Glutamatergic neuron (in vitro differentiated cells): Measurements from ENCODE around the gene KLHL8. TPM values are rescaled to one million over a fixed set of nuclear protein-coding genes. Genes with fewer than 3 reads are reported as not detected.

Experiments
- DNase-seq: peaks from one replicate; pipeline ENCODE4 v3.0.0; 2022
- H3K27ac Mint-ChIP-seq: one replicate; pipeline ENCODE4 v1.8.0; 2020; ENCODE audit warnings: mild to moderate bottlenecking, mixed read lengths, inconsistent platforms; ENCODE audit not compliant: unreplicated experiment
- H3K27me3 Mint-ChIP-seq: one replicate; pipeline ENCODE4 v1.8.0; 2020; ENCODE audit warnings: mild to moderate bottlenecking, moderate library complexity, mixed read lengths, inconsistent platforms; ENCODE audit not compliant: unreplicated experiment
- H3K36me3 Mint-ChIP-seq: one replicate; pipeline ENCODE4 v1.8.0; 2020; ENCODE audit warnings: mild to moderate bottlenecking, mixed read lengths, inconsistent platforms; ENCODE audit not compliant: unreplicated experiment
- H3K4me1 Mint-ChIP-seq: one replicate; pipeline ENCODE4 v1.8.0; 2020; ENCODE audit warnings: mild to moderate bottlenecking, low read depth, mixed read lengths, inconsistent platforms; ENCODE audit not compliant: unreplicated experiment
- H3K4me3 Mint-ChIP-seq: one replicate; pipeline ENCODE4 v1.8.0; 2020; ENCODE audit warnings: mild to moderate bottlenecking, mixed read lengths, inconsistent platforms; ENCODE audit not compliant: unreplicated experiment
- H3K9me3 Mint-ChIP-seq: one replicate; pipeline ENCODE4 v1.8.0; 2020; ENCODE audit warnings: mild to moderate bottlenecking, moderate library complexity, mixed read lengths, inconsistent platforms; ENCODE audit not compliant: unreplicated experiment
- total RNA-seq: library from RNA; stranded (reverse); fragmentation: NEBNext Ultra II Directional; extraction: Animal tissue kit (Norgen Biotek cat#: 25700); gene quantifications from one replicate; pipeline ENCODE4 v1.2.1, GENCODE V29; 2021; ENCODE audit not compliant: unreplicated experiment
- TF ChIP-seq, protein P1 (sequence below): fragments of 200-600 bp; sonication (generic); IDR thresholded peaks from one replicate; pipeline ENCODE4 v1.5.0; 2021; ENCODE audit not compliant: partially characterized antibody, unreplicated experiment

KLHL8 gene
- total RNA-seq, 1 donor from 2014 or later: 16.6 TPM

DNA sequence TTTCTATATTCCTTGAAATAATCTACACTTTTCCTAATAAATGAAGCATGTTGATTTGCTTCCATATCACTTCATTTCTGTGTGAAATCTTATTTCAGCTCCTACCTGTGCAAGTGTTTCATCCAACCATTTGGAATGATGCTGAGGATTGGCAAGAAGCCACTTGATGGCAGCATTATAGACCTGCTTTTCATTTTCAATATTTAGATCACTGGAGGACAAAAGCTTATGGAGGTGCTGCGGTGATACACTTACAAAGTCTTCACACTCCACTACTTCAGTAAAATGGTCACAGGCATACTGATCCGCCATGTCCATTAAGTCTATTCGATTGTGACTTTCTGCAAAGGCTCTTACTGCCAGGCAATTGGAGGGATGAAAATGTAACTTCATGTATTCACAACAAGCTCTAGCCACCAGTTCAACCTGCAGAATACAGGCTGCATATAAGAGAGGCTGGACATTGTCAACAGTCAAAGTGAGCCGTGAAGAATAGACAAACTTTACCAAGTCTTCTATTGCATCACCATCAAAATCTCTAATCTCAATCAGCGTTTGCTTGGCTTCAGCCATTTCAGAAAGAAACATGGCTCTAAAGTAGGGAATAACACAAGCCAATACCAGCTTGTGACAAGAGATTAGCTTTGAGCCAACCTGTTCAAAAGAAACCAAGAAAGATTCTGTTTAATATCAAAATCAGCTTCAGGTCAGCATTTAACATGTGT, 35.1 kb downstream of the KLHL8 start:
- Mint-ChIP-seq H3K27ac (no peak overlapping the region), H3K4me3 (no peak overlapping the region), H3K36me3 (no peaks in the 10 kb centered on the region), H3K27me3 (peaks cover 2% of the 10 kb centered on the region), H3K9me3 (no peaks in the 10 kb centered on the region), H3K4me1 (no peaks in the 10 kb centered on the region)
- DNase-seq: no peak
- TF ChIP-seq, protein P1, sequence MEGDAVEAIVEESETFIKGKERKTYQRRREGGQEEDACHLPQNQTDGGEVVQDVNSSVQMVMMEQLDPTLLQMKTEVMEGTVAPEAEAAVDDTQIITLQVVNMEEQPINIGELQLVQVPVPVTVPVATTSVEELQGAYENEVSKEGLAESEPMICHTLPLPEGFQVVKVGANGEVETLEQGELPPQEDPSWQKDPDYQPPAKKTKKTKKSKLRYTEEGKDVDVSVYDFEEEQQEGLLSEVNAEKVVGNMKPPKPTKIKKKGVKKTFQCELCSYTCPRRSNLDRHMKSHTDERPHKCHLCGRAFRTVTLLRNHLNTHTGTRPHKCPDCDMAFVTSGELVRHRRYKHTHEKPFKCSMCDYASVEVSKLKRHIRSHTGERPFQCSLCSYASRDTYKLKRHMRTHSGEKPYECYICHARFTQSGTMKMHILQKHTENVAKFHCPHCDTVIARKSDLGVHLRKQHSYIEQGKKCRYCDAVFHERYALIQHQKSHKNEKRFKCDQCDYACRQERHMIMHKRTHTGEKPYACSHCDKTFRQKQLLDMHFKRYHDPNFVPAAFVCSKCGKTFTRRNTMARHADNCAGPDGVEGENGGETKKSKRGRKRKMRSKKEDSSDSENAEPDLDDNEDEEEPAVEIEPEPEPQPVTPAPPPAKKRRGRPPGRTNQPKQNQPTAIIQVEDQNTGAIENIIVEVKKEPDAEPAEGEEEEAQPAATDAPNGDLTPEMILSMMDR: no peak

DNA sequence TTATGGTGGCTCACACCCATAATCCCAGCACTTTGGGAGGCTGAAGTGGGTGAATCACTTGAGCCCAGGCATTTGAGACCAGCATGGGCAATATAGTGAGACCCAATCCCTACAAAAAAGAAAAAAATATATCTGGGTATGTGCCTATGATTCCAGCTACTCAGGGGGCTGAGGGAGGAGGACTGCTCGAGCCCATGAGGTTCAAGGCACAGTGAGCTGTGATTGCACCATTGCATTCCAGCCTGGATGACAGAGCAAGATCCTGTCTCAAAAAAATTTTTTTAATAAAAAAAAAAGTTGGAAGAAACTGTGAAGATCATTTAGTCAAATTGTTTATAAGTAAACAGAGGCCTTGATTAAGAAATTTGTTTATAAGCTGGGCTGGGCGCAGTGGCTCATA, 39.7 kb downstream of the KLHL8 start:
- Mint-ChIP-seq H3K4me1 (no peaks in the 10 kb centered on the region), H3K36me3 (no peaks in the 10 kb centered on the region), H3K4me3 (no peak overlapping the region), H3K27me3 (peaks cover 2% of the 10 kb centered on the region), H3K27ac (no peak overlapping the region), H3K9me3 (no peaks in the 10 kb centered on the region)
- no peak for DNase-seq
- TF ChIP-seq, protein P1: no peak

DNA sequence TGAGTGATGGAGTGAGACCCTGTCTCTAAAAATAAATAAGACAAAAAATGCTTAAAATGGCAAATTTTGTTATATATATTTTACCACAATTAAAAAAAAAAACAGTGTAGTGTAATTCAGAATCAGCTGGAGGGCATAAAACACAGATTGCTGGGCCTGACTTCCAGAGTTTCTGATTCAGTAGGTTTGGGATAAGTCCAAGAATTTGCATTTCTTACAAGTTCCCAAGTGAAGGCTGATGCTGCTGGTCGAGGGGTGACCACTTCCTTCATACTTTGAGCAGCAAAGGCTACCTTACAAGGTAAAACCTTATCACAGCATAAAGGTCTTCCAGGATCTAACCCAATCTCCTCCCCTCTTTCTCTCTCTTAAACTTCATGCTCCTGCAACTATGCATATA, 40.7 kb downstream of the KLHL8 start:
- TF ChIP-seq, protein P1: no peak
- no peak overlapping the region for H3K4me3 Mint-ChIP-seq
- H3K27ac Mint-ChIP-seq: no peak overlapping the region
- DNase-seq: no peak
- no peaks in the 10 kb centered on the region for H3K36me3 Mint-ChIP-seq
- H3K4me1 Mint-ChIP-seq: no peaks in the 10 kb centered on the region
- H3K9me3 Mint-ChIP-seq: no peaks in the 10 kb centered on the region
- peaks cover 2% of the 10 kb centered on the region for H3K27me3 Mint-ChIP-seq

DNA sequence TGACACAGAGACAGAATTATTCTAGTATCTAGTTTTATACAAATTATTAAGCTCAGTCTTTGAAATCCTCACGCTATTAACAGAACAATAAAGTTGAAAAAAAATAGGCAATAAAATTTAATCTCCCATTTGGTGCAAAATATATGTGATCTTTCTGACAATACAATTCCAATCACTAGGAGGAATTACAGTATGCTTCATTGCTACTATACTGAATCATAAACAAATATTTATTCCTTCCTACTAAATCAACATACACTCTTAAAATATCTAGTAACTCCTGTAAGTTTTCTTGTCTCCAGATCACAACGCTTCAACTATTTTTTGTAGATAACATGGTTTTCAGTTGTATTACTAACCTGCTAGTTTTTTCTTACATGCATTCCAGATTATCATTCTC, 45.7 kb downstream of the KLHL8 start:
- no peaks in the 10 kb centered on the region for H3K4me1 Mint-ChIP-seq
- DNase-seq: no peak
- no peak overlapping the region for H3K27ac Mint-ChIP-seq
- no peaks in the 10 kb centered on the region for H3K36me3 Mint-ChIP-seq
- no peaks in the 10 kb centered on the region for H3K27me3 Mint-ChIP-seq
- no peak overlapping the region for H3K4me3 Mint-ChIP-seq
- TF ChIP-seq, protein P1: no peak
- no peaks in the 10 kb centered on the region for H3K9me3 Mint-ChIP-seq

DNA sequence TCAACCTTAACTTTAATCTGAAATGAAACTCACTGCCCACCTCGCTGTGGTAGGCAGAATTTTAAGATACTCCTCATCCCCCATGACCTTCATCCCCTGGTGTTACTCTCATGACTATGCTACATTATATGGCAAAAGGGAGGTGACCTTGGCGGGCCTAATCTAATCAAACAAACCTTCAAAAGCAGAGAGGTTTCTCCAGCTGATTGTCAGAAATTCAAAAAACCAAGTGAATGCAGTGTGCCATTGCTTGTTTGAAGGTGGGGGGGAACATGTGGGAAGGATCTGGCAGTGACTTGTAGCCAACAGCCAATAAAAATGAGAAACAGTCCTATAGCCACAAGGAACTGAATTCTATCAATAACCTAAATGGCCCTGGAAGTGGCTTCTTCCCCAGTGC, 48.5 kb downstream of the KLHL8 start:
- H3K9me3 Mint-ChIP-seq: no peaks in the 10 kb centered on the region
- DNase-seq: no peak
- TF ChIP-seq, protein P1: no peak
- H3K27ac Mint-ChIP-seq: no peak overlapping the region
- H3K4me1 Mint-ChIP-seq: no peaks in the 10 kb centered on the region
- no peaks in the 10 kb centered on the region for H3K27me3 Mint-ChIP-seq
- no peak overlapping the region for H3K4me3 Mint-ChIP-seq
- H3K36me3 Mint-ChIP-seq: no peaks in the 10 kb centered on the region
